ENCODE results near the gene VAX1.

GRCh38 chr10:117134056-117134305 is 4.1 kb downstream of the VAX1 start:
- TF ChIP-seq CTCF (IDR thresholded peaks at IDR 0.05) (no peak), POLR2A (IDR thresholded peaks at IDR 0.05) (no peak), EP300 (IDR thresholded peaks at IDR 0.05) (no peak)

Measured in tibial nerve (tissue), 4 donors.